NCI-H1105 (cell line): ENCODE data around the gene JPH3.

ENCODE experiments used
- DNase-seq: peaks from one replicate; lab custom pipeline; 2025; lab: John Stamatoyannopoulos, UW

The JPH3 gene

GRCh38 chr16:87681981-87682570 lies 79.8 kb downstream of the JPH3 start:
- no peak for DNase-seq

GRCh38 chr16:87682852-87683399 lies 80.6 kb downstream of the JPH3 start:
- no peak for DNase-seq

- no peak for DNase-seq
These were observed 81.9 kb downstream of the JPH3 start for GRCh38 chr16:87684106-87684677.

GRCh38 chr16:87684711-87685404 lies 82.5 kb downstream of the JPH3 start:
- DNase-seq = no peak

DNA sequence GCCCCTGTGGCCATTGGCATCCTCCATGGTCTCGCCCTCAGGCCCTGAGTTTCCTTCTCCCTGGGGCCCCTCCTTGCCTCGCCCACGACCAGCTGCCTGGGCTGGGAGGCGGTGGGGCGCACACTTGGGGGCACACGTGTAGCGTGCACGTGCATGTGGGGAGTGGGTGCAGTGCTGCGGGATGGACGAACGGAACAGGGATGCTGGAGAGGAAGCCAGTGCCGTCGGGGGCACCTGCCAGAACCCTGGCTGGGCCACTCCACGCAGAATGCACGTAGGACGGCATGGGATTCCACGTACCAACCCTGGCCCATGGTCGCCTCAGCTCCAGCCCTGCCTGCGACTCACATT lies 83.1 kb downstream of the JPH3 start:
- DNase-seq = no peak

- no peak for DNase-seq
These were observed 83.5 kb downstream of the JPH3 start for GRCh38 chr16:87685766-87686165.

- no peak for DNase-seq
These were observed 84.4 kb downstream of the JPH3 start for GRCh38 chr16:87686697-87687096.

DNA sequence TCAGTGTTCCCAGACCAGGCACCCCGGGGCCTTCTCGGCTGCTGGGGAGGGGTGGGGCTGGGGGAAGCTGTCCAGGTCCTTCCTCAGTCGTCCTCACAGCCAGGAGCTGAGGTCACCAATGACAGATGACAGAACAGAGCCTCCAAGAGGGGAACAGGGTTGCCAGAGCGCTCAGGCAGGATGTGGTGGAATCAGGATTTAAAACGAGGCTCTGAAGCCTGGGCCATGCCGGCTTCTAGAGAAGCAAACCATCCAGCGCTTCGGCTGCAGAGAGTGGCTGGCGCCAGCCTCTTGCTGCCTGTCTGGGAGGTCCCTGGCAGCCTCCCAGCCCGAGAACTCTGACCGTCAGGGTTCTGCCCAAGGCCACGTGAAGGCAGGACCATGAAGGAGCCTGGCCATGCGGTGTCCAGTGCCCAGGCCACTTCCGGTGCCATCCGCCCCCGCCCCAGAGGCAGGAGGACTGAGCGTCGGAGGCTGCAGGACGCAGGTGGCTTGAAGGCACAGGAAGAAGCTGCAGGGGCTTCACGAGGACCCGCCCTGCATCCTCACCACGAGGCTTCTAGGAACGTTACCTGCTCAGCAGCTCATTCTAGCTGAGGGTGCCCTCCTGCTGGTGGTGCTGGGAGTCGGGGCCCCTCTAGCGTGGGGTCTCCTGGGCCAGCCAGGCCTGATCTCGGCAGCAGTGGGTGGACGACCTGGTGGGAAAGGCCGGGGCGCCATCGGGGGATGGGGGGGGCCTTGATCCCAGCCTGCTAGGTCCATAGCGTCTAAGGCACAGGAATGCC lies 85.0 kb downstream of the JPH3 start:
- DNase-seq = no peak

GRCh38 chr16:87687998-87688529 lies 85.8 kb downstream of the JPH3 start:
- DNase-seq = no peak

DNA sequence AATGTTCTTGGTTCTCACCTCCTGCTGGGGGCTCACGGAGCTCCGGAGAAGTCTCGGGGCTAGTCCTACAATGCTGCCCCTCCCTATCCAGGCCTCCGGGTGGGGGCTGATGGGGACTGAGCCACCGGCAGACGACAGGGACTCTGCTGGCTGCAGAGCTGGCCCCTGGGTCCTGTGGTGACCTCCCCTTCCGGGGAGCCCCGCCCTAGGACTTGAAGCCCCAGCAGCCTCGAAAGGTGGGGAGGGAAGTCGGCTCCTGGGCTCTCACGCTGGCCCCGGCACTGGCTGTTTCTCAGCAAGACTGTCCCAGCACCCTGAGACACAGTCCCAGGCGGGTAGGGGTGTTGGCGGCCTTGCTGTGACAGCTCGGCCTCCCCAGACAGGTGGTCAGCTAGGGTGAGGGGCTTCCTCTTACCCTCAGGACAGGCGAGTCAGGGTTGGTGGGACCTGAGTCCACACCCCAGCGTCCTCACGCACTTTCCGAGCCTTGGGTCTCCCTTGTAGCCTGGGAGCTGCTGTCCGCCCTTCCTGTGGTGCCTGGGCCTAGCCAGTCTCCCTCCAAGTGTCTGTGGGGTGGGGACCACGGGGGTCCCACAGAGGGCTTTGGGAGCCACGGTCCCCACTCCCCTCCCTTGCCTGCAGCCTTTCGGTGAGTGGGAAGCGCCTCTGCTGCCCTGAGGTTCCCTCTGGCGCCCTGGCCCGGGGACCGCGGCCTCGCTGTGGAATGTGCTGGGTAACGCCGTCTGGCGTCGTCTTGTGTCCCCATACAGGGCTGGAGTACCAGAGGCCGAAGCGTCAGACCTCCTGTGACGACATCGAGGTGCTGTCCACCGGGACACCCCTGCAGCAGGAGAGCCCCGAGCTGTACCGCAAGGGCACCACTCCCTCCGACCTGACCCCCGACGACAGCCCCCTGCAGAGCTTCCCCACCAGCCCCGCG lies 86.8 kb downstream of the JPH3 start:
- no peak for DNase-seq

GRCh38 chr16:87689956-87690465 lies 87.7 kb downstream of the JPH3 start:
- no peak for DNase-seq

DNA sequence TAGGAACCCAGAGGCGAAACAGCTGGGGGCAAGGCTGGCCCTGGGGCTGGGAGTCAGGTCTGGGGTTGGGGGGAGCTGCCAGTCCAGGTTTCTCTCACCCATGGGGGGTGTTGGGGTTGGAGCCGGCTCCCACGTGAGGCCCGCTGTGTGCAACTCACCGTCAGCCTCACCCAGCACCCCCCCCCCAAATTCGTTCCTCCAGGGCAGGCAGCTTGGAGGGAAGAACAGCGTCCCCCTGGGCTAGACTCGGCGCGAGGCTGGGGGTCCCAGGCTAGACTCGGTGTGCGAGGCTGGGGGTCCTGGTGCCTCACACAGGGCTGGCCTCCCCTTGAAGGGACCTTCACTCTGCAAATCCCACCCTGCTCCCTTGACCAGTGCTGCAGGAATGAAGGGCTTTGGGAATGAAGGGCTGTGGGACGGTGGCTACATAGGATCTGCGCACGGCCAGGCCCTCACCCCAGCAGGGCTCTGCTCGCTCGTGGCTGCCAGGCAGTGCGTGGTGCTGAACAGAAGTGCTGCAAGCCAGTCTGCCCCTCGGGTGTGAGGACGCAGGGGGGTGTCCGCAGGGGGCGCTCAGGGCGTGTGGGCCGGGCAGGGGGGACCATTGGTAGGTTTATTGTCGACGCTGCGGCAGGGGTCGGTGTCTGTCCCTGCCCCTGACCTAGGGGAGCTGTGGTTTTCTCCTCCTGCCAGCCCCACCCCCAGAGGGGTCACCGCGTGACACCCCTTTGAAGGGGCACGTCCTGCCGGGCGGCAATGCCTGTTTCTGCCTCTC lies 88.8 kb downstream of the JPH3 start:
- no peak for DNase-seq

DNA sequence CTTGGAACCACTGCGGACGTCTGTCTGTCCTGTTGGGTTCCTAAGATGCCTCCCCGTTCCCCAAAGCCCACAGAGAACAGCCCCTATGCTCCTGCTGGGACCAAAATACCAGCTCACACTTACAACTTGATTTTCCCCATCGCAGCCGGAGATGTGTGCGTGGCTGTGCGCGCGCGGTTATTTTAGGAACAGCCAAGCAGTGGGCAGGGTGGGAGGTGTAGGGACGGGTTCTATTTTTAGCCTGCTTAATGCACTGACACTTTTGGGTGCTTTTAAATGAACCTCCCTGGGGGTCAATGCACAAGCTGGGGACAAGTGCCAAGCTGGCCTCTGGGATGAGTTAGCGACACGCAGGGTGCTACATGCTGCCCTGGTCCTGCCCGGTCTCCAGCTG lies 89.4 kb downstream of the JPH3 start:
- DNase-seq = no peak

DNA sequence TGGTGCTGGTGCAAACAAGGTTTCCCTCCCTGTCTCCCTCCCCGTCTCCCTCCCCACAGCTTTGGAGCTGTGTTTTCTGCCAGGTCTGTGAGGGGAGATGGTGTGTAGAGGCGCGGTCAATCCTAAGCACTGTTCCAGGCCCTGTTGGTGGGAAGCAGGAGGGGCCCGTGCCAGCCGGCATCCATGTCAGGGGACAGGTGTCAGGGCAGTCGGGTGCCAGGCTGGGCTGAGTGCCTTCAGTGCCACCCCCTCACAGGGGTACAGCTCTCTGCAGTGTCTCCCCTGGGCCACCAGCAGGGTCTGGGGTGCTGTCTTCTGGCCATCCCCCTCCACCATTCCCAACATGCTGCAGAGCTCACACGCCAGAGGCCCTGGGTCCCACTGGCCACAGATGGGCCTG lies 89.9 kb downstream of the JPH3 start:
- DNase-seq = no peak

- DNase-seq = no peak
These were observed 90.4 kb downstream of the JPH3 start for GRCh38 chr16:87692756-87693155.

GRCh38 chr16:87693827-87694226 lies 91.5 kb downstream of the JPH3 start:
- DNase-seq = no peak

- no peak for DNase-seq
These were observed 92.3 kb downstream of the JPH3 start for GRCh38 chr16:87694441-87695125.

DNA sequence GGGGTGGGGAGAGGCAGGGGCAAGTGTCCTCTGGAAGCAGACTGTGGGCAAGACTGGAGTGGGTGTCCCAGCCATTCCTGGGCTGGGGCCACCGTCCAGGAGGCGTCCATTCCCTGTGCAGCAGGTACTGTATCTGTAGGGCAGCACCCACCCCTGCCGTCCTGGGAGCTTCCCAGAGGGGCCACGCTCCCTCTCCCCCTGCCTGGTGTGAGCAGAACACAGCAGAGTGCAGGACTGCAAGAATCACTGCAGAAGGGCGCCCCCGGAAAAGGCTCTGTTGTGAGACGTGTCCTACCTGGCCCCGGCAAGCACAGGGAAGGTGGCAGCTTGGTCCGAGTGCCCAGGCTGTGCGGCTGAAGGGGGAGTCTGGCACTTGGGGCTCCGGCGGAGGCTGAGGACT lies 93.2 kb downstream of the JPH3 start:
- DNase-seq = no peak

GRCh38 chr16:87696726-87697125 lies 94.4 kb downstream of the JPH3 start:
- no peak for DNase-seq

- no peak for DNase-seq
These were observed 94.9 kb downstream of the JPH3 start for GRCh38 chr16:87697256-87697655.
